Gastroesophageal sphincter (tissue), 3 donors: ENCODE measurements around the gene SEMA5B.

Experiments
- EP300 ChIP-seq: sonication (generic); formaldehyde crosslinking; IDR thresholded peaks from one replicate; pipeline ENCODE4 v1.6.1; 2017; ENCODE audit warnings: antibody characterized with exemption, mild to moderate bottlenecking
- POLR2A ChIP-seq, 2 donors: fragments of 450-650 bp; IDR thresholded peaks; one replicate each; pipeline ENCODE4 v1.6.1; 2017; ENCODE audit warnings: antibody characterized with exemption in 2 of 2, mild to moderate bottlenecking in 2 of 2, moderate library complexity in 1 of 2
- POLR2AphosphoS5 ChIP-seq: sonication (generic); formaldehyde crosslinking; IDR thresholded peaks from one replicate; pipeline ENCODE4 v1.6.1; 2017; ENCODE audit warnings: antibody characterized with exemption
- TF ChIP-seq, protein P1 (sequence below), 4 experiments: fragments of 200-600 bp in 2 of 4; fragments of 450-650 bp in 2 of 4; sonication (generic) in 1 of 4; IDR thresholded peaks; one replicate each; pipeline ENCODE4 v1.5.1; 2017 to 2019; ENCODE audit warnings: antibody characterized with exemption in 4 of 4, mild to moderate bottlenecking in 2 of 4, moderate library complexity in 2 of 4

DNA sequence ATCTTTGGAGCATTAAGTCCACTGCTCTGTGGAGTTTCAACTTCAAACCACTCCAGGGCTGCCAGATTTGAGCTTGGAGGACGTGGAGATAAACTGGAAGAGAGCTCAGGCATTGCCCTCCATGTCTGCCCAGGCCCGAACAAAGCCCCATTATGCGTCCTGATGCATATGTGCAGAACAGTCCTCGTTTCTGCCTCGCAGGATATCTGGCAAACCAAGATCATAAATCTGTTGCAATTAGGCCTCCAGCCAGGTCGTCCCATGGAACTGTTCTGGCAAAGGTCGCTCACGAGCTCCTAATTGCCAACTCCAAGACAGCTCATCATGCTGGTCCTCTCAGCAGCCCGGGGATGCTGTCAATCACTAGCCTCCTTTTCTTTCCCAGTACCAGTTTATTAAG, 91.2 kb downstream of the SEMA5B start:
- TF ChIP-seq POLR2A (IDR thresholded peaks at IDR 0.05): no peak
- TF ChIP-seq, protein P1, sequence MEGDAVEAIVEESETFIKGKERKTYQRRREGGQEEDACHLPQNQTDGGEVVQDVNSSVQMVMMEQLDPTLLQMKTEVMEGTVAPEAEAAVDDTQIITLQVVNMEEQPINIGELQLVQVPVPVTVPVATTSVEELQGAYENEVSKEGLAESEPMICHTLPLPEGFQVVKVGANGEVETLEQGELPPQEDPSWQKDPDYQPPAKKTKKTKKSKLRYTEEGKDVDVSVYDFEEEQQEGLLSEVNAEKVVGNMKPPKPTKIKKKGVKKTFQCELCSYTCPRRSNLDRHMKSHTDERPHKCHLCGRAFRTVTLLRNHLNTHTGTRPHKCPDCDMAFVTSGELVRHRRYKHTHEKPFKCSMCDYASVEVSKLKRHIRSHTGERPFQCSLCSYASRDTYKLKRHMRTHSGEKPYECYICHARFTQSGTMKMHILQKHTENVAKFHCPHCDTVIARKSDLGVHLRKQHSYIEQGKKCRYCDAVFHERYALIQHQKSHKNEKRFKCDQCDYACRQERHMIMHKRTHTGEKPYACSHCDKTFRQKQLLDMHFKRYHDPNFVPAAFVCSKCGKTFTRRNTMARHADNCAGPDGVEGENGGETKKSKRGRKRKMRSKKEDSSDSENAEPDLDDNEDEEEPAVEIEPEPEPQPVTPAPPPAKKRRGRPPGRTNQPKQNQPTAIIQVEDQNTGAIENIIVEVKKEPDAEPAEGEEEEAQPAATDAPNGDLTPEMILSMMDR (IDR thresholded peaks at IDR 0.05): no peak
- TF ChIP-seq POLR2AphosphoS5: no peak
- no peak for TF ChIP-seq EP300
